Lower lobe of right lung (tissue), 2 donors: ENCODE data around the gene AGAP3. TPM values are rescaled to one million over a fixed set of nuclear protein-coding genes. Genes with fewer than 3 reads are reported as not detected.

ENCODE experiments used
- ATAC-seq, 2 donors: fragments of 200-7000 bp; cut with Tn5 transposase; one replicate each; pipeline ENCODE4 v1.9.1; 2020 to 2022; ENCODE audit warnings: mild to moderate bottlenecking in 2 of 2, moderate library complexity in 2 of 2
- DNase-seq: peaks from one replicate; pipeline ENCODE4 v3.0.0-alpha.2; 2020
- H3K27ac ChIP-seq: fragments of 200-600 bp; one replicate; pipeline ENCODE4 v1.8.0; 2022
- H3K27me3 ChIP-seq: fragments of 200-600 bp; one replicate; pipeline ENCODE4 v1.8.0; 2022; ENCODE audit warnings: low read depth
- H3K36me3 ChIP-seq: fragments of 200-600 bp; one replicate; pipeline ENCODE4 v1.8.0; 2022; ENCODE audit warnings: mild to moderate bottlenecking
- H3K4me1 ChIP-seq: fragments of 200-600 bp; one replicate; pipeline ENCODE4 v1.8.0; 2022
- H3K4me3 ChIP-seq: fragments of 200-600 bp; one replicate; pipeline ENCODE4 v1.8.0; 2022; ENCODE audit warnings: mild to moderate bottlenecking
- H3K9me3 ChIP-seq: fragments of 200-600 bp; one replicate; pipeline ENCODE4 v1.8.0; 2022
- intact Hi-C: fragments of 100-400 bp; cut with DNase I; formaldehyde crosslinking; loops from one replicate; pipeline ENCODE4 v1.11.0; 2022
- total RNA-seq: library from RNA; stranded (reverse); fragmentation: NEBNext Ultra II Directional; extraction: Animal tissue kit (Norgen Biotek cat#: 25700); gene quantifications from one replicate; pipeline ENCODE4 v1.2.1, GENCODE V29; 2021
- TF ChIP-seq, protein P1 (sequence below): fragments of 200-600 bp; IDR thresholded peaks from one replicate; pipeline ENCODE4 v1.8.0; 2022; ENCODE audit warnings: antibody characterized with exemption, mild to moderate bottlenecking
- donor health status: DM: no; HTN: yes; CAD: no; lungs with severe emphysema.

The AGAP3 gene
- total RNA-seq, 1 donor from 2014 or later = 157 TPM

DNA sequence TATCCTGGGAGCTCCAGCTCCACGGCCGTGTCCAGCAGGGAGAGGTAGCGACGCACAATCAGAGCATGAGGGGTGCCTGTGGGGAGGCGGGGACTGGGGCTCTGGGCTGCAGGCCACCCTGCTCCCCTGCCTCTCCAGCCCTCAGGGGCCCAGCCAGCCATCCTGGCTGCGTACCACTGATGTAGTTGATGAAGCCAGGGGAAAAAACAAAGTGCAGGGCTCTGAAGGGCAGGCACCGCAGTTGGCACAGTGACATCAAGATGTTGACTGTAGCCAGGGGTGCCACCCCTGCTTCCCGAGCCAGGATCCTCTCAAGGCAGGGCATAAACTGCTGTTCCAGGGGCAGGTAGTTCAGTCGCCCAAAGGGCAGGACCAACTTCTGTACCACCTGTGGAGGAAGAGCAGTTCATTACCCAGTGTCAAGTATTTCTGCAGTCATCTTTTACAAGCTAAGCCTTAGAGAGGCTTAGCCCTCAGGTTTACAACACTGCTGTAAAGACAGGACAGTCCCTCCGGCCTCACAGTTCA lies 8.5 kb upstream of the AGAP3 start:
- no peak for ATAC-seq
- Histone ChIP-seq H3K4me1 (peaks cover 38% of the 10 kb centered on the region), H3K4me3 (no peak overlapping the region), H3K36me3 (peaks cover 51% of the 10 kb centered on the region), H3K27ac (no peak overlapping the region), H3K27me3 (no peaks in the 10 kb centered on the region), H3K9me3 (no peaks in the 10 kb centered on the region)
- no peak for DNase-seq
- intact Hi-C loops = no loop called here
- TF ChIP-seq, protein P1, sequence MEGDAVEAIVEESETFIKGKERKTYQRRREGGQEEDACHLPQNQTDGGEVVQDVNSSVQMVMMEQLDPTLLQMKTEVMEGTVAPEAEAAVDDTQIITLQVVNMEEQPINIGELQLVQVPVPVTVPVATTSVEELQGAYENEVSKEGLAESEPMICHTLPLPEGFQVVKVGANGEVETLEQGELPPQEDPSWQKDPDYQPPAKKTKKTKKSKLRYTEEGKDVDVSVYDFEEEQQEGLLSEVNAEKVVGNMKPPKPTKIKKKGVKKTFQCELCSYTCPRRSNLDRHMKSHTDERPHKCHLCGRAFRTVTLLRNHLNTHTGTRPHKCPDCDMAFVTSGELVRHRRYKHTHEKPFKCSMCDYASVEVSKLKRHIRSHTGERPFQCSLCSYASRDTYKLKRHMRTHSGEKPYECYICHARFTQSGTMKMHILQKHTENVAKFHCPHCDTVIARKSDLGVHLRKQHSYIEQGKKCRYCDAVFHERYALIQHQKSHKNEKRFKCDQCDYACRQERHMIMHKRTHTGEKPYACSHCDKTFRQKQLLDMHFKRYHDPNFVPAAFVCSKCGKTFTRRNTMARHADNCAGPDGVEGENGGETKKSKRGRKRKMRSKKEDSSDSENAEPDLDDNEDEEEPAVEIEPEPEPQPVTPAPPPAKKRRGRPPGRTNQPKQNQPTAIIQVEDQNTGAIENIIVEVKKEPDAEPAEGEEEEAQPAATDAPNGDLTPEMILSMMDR = no peak

DNA sequence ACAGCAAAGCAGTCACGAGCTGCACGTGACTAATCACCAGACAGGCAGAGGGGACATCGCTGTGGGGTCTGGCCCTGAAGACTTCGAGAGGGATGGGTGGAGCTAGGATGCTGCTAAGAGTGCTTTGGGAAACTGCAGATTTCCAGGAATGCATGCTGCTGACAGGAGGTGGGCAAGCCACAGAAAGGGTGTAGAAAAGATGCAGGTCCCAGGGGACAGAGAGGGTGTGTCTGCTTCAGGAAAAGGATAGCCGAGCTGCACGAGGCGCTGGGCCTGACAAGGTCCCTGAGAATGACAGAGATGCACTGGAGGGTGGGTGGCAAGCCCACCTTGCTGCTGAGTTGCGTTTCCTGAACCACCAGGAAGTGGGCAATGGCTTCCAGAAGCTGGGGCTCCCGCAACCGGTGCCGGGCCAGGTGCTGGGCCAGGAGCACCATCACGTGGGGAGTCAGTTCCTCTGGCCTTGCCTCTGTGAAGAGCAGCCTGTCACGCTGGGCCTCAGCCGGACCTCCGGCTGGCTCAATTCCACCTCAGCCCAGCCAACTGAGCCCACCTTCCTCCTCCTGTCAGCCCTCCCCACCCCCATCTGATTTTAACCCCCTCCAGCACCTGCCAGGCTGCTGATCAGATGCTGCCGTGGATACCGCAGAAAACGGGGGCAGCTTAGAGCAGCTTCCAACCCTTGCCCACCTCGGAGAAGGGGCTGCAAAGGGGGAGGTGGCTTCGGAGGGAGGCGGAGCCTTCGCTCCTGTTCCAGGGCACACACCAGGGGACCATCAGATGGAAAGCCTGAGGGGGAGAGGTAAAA lies 7.8 kb upstream of the AGAP3 start:
- H3K27me3 ChIP-seq = no peaks in the 10 kb centered on the region
- DNase-seq = no peak
- TF ChIP-seq, protein P1 = no peak
- peaks cover 38% of the 10 kb centered on the region for H3K4me1 ChIP-seq
- H3K27ac ChIP-seq = peak overlapping the region; percentile 18
- intact Hi-C loops = no loop called here
- ATAC-seq = no peak
- peaks cover 44% of the 10 kb centered on the region for H3K36me3 ChIP-seq
- H3K4me3 ChIP-seq = no peak overlapping the region
- no peaks in the 10 kb centered on the region for H3K9me3 ChIP-seq

DNA sequence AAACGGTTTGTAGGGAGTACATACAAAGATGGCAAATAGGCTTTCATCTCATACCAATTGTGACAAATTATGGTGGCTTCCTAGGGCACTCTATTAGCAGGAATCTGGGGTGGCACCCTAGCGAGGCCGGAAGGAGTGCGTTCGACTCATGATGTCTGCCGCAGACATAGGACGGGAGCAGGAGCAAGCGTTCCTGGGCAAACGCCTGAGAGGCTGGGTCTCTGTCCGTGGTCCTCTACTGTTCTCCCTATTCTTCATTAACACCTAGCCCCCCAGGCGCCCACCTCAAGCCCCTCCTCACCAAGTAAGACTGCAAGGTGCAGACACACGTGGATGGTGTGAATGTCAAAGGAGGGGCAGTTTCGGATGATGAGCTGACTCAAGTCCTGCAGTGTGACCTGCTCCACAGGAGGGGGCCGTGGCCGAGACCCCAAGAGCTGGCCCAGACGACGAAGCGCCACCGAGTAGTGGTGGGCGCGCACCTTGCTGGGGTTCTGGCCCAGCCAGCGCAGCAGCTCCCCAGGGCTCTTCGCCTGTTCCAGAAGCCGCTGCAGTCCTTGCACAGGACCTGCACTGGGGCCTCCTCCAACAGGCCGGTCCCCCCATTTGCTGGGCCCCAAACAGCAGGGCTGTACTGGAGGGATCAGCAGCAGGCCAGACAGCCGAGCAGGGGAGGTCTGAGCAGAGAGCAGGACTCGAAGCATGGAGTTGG lies 6.9 kb upstream of the AGAP3 start:
- peaks cover 35% of the 10 kb centered on the region for H3K36me3 ChIP-seq
- peak overlapping the region; percentile 96 for H3K4me3 ChIP-seq
- H3K27ac ChIP-seq = peak overlapping the region; percentile 93
- intact Hi-C loops = no loop called here
- no peaks in the 10 kb centered on the region for H3K27me3 ChIP-seq
- H3K4me1 ChIP-seq = peaks cover 44% of the 10 kb centered on the region
- DNase-seq (no peak), ATAC-seq (no peak)
- TF ChIP-seq, protein P1 = no peak
- no peaks in the 10 kb centered on the region for H3K9me3 ChIP-seq

DNA sequence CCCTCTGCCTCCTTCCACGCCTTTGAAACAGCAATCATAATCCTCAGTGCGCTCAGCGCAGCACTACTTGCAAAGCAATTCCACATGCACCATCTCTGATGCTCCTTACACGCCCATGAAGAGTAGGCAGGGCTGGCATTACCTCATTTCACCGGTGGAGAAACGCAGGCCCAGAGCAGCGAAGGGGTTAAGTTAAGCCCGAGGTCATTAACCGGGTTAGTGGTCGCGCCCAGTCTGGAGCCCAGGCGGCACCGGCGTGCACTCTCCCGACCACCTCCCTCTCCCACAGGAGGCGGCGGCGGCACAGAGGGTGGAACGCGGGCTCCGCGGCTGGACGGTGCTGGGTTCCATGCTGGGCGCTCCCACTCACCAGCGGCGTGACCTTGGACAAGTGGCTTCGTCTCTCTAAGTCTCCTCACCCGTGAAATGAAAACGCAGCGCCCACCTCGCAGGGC lies 6.2 kb upstream of the AGAP3 start:
- H3K9me3 ChIP-seq = no peaks in the 10 kb centered on the region
- peak overlapping the region; percentile 96 for H3K4me3 ChIP-seq
- H3K4me1 ChIP-seq = peaks cover 46% of the 10 kb centered on the region
- TF ChIP-seq, protein P1 = no peak
- ATAC-seq (peak; percentile 28 to 33), DNase-seq (no peak)
- H3K36me3 ChIP-seq = peaks cover 28% of the 10 kb centered on the region
- no peaks in the 10 kb centered on the region for H3K27me3 ChIP-seq
- H3K27ac ChIP-seq = peak overlapping the region; percentile 93
- intact Hi-C loops = no loop called here

DNA sequence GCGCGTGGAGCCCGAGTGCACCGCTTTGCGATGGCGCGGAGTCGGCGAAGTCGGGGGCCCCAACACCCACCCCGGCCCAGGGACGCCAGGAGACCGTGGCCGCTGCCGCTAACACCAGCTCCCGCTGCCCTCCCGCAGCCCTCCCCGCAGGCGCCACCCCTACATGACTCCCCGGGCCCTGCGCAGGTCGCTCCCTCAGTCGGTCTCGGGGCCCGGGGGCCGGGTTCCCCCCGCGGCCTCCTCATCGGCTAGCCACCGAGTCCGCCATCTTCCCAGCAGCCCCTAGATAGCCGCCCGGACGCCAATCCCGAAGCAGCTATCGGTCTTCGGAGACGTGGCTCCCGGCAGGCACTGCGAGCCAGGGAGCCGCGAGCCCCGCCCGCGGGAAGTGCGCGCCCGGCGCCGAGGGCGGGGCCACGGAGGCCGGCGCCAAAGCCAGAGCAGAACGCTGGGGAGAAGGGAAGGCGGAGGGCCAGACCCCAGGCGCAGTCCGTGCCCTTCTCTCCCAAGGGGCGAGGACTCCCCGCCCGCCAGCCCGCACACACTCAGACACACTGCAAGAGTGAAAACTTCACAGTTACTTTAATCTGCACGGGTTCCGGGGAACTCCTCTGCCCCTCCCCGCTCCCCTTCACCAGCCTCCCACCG lies 5.6 kb upstream of the AGAP3 start, which contains the start of gene FASTK:
Gene FASTK, minus strand, starts transcription at position 288 of the 648 bp plus-strand sequence. Its CDS starts 43 bp downstream, at position 245.
- DNase-seq (peak; percentile 94), ATAC-seq (peak; percentile 93 to 94)
- H3K4me1 ChIP-seq = peaks cover 51% of the 10 kb centered on the region

More for the DNA sequence above, 5.6 kb upstream of the AGAP3 start, which contains the start of gene FASTK:
- peak within 1 kb of the TSS; percentile 96 for H3K4me3 ChIP-seq
- intact Hi-C loops = no loop called here
- peak within 1 kb of the TSS; percentile 93 for H3K27ac ChIP-seq
- H3K27me3 ChIP-seq = no peaks in the 10 kb centered on the region
- H3K9me3 ChIP-seq = no peaks in the 10 kb centered on the region
- TF ChIP-seq, protein P1 = no peak
- peaks cover 22% of the 10 kb centered on the region for H3K36me3 ChIP-seq
